HG03565 (cell line): ENCODE results near the gene IL16.
"Not testable (repeated sequence)": the region's sequence is repeated elsewhere in the genome, so short reads cannot be mapped to it uniquely, and the experiment has no call there.

ENCODE experiments used
- ATAC-seq: cut with Tn5 transposase; IDR thresholded peaks from one replicate; pipeline ENCODE4 v1.9.1; 2021; ENCODE audit warnings: mild to moderate bottlenecking, moderate library complexity; ENCODE audit not compliant: unreplicated experiment

The IL16 gene

DNA sequence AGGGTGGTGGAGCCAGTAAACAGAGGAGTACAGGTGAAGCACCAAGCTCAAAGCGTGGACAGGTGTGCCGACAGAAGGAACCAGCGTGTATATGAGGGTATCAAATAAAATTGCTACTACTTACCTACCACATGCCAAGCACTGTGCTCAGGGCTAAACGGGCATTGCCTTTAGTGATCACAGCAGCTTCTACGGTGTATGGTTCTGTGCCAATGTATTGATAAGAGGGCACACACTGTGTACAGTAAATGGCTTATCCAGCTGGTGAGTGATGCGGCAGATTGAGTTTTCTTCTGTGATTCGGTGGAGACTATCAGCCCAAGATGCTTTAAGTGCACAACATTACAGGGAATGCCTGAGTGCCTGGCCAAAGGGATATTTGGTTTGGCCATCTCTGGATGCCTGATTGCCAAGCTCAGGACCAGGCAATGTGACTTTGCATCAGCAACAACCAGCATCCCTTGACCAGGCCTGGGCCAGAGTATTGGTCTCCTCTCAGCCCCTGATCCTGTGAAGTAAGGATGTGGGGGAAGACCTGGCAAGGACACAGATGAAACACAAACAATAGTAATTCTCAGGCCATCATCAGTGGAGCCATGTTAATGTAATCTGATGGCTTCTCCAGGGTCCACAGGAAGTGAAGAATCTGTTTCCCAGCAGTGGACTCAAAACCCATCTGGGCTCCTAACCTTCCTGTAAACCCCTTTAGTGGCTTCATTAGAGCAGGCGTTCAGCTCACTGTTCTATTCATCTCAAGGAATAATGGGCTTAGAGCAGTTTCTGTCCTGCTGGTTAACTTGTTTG is 113.2 kb downstream of the IL16 start:
- ATAC-seq = no peak

DNA sequence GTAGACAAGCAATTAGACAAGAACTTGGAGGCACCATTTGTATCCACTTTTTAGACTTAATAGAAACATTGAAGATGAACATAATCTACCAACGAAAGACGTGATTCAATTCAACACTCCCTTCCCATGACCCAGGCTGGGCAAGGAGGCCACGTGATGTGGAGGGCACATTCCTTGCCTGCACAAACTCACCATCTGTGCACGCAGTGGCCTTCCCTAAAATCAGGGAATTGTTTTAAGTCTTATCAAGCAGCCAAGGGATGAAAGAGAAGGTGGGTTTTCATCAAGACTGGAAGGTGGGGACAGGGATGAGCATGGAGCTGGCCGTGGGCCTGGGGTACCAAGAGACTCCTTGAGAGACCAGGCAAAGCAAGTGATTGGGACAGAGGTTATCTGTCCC is 113.8 kb downstream of the IL16 start:
- ATAC-seq = no peak

DNA sequence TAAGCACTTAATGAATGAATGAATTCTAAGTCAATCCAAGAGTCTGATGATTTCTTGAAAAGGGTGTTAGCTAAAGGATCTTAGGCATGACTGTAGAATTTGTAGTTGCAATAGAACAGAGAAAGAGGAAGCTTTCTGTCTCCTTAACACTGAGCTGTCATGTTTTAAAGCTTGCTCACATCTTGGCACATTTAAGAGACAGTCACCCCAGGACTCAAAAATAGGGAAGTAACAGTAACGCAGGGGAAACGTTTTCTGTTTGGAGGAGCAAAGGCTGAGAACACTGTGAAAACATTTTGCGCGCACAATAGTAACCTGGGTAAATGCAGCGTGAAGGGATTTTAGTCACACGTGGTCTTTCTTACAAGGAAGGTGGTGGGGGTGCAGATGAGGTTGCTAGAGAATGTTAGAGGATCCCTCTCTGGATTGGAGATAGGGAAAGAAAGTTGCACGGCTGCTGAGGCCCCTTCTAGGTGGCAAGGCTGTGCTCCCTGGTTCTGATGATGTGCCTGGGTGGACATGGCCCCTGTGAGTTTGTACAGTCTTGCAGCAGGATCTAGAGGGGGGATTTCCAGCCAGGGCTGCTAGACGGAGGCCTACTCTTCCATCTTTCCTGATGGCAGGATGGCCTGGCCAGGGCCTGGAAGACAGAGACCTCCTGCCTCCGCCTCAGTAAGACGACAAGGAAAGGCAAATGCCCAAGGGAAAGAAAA is 115.2 kb downstream of the IL16 start:
- peak; percentile 45 for ATAC-seq

DNA sequence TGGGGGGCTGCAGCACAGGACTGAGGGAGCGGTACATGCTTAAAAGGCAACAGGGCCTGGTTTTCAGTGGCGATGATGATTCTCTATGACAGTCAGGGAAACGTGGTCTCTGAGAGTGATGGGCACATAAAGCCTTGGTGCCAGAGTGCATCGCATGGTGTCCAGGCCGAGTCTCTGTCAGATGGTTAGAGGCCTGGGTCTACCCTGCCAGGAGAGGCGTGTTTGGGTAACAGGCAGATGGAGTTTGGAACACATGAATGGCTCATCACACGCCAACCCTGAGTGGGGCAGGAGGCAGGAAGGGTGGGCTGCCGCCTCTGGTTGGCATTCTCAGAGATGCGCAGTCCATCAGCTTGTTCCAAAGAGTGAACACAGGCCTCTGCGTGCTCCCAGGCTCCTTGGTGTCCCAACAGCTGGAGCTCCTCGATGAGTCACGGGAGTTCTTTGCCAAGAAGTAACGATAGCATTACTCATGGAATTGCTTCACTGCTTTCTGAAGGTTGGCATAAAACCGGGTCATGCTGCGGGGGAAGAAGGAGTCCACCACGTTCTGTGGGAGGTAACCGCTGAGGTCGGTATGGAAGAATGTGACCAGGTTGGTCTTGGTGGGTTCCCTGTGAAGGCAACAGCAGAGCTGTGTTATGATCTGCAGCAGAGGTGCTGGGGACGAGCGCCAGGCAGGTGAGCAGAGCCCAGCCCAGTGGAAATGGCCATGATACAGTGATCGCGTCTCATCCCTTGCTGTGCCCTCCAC is 116.3 kb downstream of the IL16 start:
- ATAC-seq = no peak

DNA sequence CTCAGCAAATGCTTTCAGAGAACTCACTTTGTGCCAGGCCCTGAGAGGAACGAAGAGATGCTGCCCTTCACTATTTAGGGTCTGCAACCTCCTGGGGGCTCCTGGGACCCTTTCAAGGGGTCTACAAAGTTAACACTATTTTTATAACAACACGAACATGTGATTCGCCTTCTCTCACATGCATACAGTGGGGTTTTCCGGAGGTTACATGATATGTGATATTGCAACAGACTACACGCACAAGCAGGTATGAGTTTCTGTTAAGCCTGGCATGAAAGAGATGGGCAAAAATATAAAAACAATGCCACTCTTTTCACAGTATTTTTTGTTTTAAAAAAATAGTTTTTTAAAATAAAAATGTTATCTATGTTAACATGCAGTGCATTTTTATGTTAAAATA is 117.0 kb downstream of the IL16 start:
- ATAC-seq = no peak

DNA sequence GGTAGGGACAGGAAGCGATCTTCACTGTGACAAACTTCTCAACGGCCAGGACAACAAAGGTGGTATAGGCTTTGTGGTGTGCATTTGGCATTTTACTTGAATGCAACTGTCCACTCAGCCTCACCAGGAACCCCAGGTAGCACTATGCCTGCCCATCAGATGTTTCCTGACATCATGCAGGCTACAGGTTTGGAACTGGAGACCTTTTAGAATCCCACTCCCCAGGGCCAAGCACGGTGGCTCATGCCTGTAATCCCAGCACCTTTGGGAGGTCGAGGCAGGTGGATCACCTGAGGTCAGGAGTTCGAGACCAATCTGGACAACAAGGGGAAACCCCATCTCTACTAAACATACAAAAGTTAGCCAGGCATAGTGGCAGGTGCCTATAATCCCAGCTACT is 117.7 kb downstream of the IL16 start:
- no peak for ATAC-seq

DNA sequence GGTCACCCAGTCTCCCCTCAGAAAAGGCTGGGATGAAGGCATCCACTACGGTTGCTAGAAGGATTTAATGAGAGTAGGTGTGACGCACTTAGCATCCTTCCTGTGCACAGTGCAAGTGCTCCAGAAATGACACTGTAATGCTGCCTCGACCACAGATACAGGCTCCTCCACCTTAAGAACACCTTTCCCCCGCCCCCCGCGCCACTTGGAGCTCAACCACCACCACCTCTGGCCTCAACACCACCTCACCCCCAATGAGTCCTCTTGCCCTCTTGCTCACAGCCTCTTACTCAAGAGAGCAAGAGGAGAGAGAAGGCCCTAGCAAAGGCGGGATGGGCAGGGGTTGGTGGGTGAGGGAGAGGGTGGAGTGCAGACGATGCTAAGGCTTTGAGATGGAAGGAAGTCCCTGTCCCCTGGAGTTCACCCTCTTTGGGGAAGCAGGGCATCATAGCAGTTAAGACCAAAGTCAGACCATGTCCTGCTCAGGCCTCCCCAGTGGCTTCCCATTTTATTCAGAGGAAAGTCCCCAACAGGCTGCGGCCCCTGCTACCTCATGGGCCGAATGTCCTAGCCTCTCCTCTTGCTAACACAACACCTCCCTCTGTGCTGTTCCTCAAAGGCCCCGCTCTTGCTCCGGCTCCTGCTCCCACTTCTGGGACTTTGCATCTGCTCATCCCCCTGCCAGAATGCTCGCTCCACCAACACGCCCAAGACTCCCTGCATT is 118.9 kb downstream of the IL16 start:
- ATAC-seq = no peak

DNA sequence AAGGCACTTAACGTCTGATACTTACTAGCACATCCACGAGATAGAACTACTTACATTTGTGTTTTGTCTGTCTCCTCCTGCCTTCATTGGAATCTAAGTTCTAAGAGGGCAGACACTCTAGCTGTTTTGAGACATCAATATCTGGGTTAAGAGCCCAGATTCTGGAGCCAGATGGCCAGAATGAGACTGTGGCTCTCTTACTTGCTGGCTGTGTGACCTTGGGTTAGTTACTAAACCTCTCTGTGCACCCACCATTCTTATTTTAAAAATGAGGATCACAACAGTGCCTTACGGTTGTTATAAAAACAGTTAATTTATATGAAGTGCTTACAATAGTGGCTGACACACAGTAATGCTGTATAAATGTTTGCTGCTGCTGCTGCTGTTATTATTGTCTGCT is 119.6 kb downstream of the IL16 start:
- ATAC-seq = no peak

DNA sequence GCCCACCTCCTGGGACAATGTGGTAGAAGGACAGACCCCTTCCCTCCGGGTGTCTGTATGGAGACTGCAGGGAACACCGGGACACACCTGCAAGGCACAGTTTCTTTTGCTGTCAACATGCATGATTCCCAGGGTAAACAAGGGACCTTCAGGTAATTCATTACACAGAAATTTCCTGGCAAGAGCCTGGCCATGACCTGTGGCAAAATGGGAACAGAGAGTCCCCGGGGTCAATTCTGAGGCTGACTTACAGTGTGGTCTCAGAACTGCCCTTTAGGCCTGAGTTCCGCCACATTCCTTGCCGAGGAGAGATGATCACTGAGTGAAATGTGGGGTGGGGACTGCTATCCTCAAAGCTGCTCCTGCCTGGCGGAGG is 121.0 kb downstream of the IL16 start:
- ATAC-seq = no peak

DNA sequence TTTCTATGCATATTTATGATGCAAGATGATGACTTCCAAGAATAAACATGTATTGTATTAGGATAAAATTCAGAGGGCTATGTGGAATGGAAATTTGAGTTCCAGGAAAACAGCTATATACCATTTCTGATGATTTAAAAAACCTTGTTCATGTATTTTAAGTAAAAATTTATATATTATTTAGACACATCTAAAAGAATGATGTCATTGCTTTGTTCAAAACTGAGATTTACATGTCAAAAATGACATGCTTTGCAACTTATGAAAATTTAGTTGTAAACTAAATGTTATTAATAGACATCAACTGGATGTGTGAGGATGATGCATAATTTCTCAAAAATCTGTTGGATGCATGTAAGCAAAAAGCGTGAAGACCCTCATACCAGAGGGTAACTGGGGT is 125.0 kb downstream of the IL16 start:
- ATAC-seq = no peak

DNA sequence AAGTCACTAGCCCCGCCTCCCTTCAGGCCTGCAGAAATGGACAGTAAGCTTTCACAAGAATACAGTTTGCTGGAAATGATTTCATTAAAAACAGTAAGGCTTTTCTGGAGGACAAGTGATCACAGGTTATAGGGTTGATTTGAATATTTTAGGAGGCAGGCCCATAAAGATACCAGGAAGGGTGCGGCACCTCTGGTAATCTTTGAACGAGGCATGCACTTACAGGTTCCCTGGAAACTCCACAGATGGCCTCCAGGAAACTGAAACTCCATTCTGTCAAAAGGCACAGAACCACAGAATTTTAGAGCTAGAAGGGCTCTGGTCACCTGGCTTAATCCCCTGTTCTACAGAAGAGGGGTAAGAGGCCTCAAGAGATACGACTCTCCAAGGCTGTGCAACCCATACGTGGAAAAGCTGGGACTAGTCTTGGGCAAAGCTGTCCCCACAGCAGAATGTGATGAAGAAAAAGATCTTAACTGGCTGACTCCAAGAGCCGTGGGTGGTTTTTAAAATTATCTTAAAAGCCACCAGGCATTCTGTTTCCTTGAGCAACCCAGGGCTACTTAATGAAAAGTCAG is 126.1 kb downstream of the IL16 start:
- ATAC-seq = no peak

DNA sequence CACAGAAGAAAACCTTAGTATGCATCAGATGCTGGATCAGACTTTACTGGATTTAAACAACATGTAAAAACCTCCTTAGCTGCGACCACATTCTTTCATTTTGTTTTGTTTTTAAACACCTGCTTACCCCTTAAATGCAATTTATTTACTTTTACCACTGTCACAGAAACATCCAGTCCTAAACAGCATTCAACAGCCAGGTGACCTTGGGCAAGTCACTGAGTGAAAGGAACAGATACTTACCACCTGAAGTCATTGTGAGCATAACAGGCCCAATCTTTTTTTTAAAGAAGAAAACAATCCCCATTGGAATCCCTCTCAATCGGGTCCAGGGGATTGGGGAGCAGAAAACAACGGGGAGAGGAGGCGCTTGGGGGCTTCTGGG is 126.9 kb downstream of the IL16 start:
- ATAC-seq = no peak

DNA sequence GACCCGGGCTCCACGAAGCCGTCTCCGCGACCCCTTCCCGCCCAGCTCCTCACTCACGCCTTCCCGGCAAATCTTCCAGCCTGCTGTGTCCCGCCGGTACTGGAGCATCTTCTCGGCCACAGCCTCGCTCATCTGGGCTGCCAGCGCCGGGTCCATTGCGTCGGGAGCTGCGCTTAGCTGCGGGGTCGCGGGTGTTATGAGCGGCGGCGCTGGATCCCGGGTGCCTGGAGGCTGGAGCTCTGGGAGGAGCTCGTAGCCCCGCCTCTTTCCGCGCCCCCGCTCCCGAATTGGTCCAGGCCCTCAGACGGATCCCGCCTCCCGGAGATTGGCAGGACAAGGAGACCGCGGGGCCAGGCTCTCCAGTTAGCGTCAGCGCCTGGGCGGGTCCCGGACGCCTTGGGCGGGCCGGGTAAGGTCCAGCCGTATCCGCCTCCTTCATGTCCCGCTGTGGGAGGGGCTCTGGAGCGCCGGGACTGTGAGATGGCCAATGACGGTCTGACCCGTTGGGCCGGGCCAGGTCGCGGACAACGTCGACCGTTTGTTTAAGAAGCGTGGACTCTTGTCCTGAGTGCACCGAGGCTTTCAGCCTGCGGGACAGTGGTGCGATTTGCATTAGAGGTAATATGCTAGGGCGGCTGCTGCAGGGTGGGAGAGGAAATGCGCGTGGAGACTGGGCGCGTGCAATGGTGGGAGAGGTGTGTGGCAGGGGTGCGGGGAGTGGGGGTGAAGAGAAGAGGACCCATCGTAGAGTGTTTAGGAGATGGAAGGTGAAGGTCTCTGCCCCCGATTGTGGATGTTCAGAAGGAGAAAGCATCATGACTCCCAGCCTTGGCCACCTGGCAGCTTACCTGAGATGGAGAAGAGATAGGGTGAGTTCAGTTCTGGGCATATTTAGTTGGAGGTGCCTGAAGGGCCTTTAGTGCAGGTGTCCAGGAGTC is 127.5 kb downstream of the IL16 start, which contains the start of gene STARD5:
Gene STARD5 (minus strand): TSS at position 198 of the 938 bp plus-strand sequence. CDS start 42 bp downstream, at position 156.
- ATAC-seq = peak; percentile 97

DNA sequence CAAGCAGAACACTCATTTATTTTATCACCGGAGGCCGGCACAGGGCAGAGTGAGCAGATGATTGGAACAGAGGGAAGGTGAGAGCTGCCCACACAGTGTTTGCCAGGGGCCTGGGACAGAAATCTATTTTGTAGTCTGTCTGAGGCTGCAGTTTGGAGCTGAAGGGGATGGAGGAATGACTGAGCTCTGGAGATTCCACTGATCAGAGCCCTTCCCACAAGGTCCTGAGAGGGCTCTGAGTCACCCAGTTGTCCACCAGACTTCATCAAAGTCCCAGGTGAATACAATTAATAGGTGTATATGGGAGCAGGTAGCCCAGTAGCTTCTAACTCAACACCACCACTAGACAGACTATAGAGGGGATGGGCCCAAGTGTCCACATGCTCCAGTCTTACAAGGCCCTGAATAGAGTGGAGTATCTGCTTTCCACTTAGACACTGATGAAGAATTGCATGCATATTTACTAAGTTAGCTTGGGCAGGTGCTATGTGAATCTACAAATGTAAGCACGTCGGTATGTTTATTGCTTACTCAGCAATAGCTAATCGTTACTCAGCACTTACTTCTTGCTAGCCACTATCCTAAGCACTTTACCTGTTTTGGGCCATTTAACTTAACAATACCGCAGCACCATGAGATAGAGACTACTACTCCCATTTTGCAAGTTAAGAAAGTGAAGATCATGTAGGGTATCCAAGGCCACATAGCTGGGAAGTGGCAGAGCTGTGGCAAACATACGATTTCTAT is 130.0 kb downstream of the IL16 start:
- ATAC-seq = no peak

DNA sequence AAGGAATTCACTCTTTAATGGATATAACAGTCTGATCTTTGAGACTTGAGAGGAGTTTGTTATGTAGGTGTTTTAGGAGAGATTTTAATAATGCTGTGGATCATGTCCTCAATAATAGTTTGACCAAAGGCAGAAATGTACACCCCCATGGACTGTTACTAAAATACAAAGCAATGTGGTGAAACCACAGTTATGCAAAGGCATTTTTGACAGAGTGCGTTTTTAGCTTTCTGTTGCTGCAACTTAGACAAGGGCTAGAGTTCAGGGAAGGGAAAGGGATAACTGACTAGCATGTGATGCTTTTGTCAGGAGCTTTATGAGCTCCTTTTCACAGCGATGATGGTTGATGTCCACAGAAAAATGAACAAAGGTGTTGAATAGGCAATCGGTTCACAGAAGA is 130.8 kb downstream of the IL16 start:
- no peak for ATAC-seq

DNA sequence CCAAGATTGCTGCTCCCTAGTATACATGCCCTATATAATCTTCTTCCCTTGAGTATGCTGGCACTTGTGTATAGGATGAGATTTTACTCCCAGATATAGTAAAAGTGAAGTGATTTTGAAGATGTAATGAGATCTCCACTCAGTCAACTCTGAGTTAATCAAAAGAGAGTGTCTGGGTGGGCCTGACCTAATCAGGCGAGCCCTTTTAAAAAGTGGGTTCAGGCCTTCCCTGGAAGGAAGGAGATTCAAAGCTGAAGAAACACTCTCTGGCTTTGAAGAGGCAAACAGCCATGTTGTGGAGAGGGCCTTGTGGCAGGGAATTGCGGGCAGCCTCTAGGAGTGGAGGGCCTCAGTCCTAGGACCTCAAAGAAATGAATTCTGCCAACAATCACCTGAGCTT is 132.8 kb downstream of the IL16 start:
- no peak for ATAC-seq

DNA sequence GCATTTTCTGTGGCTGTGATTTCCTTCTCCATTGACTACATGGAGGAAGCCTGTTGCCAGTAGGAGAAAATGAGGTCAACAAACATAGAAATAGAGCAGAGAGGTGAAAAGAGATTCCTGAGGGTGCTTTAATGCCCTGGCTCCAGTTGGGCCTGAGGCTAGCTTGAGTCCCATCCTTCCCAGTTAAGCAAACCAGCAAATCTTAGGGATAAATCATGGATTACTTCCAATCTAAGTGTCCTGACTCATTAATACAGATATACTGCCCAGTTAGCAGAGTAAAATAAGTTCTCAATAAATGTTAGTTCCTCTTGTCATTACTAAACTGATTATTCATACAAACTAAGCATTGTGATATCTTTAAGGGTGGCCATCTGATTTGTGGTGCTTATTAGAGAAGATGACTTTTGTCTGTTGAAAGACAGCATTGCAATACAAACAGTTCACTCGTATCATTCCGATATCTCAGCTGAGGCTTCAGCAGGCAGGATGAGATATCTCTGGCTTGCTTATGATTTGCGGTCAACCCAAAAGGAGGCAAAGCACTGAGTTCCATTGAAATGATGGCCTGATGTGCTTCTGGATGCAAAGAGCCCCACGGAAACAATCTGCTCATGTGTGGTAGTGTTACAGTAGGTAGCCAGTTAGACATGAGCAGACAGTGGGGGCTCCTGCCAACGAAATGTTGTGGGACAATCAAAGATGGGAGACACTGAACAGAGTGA is 133.8 kb downstream of the IL16 start:
- no peak for ATAC-seq

DNA sequence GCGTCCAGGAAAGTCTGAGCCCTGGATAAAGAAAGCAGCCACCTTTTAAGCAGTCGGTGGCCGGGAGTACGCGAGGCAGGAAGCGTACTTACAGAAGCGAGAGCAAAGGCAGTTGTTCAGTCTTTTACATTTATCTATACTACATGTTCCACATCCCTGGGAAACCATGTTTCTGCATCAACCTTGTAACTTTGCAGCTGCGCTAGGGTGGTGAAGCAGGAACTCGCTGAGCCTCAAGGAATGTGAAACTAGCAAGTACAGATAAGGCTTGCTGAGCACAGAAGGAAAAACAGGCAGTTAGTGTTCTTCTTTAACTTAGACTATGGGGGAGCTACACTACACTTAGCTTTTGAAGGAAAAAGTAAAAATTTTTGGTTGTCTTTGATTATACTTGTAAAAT is 134.5 kb downstream of the IL16 start:
- not testable (repeated sequence) for ATAC-seq
